Left cardiac atrium (tissue), 4 donors: ENCODE measurements around the gene SPDYC. TPM values are rescaled to one million over a fixed set of nuclear protein-coding genes. Genes with fewer than 3 reads are reported as not detected.
"Not testable (repeated sequence)": the region's sequence is repeated elsewhere in the genome, so short reads cannot be mapped to it uniquely, and the experiment has no call there.

ENCODE experiments used
- ATAC-seq, 2 donors: fragments of 200-7000 bp; cut with Tn5 transposase; one replicate each; pipeline ENCODE4 v1.9.1; 2020; ENCODE audit warnings: mild to moderate bottlenecking in 2 of 2, moderate library complexity in 2 of 2
- DNase-seq: peaks from one replicate; pipeline ENCODE4 v3.0.0-alpha.2; 2020
- intact Hi-C, 2 donors: fragments of 100-400 bp; cut with DNase I; formaldehyde crosslinking; loops; one replicate each; pipeline versions ENCODE4 v1.14.1 to v1.15.1; 2022 to 2023
- total RNA-seq, 2 donors: library from RNA; stranded (reverse); fragmentation: NEBNext Ultra II Directional; extraction: Animal tissue kit (Norgen Biotek cat#: 25700); gene quantifications; one replicate each; pipeline ENCODE4 v1.2.1, GENCODE V29; 2021
- donor health status: DM: no; HTN: yes; CAD: no.
- donor health status: DM: no; HTN: yes; CAD: no; lungs with severe emphysema.
- donor health status: DM: yes; HTN: yes; CAD: no.
- donor health status: Dilated cardiomyopathy.

The SPDYC gene
- total RNA-seq, 2 donors from 2014 or later, result not detected

DNA sequence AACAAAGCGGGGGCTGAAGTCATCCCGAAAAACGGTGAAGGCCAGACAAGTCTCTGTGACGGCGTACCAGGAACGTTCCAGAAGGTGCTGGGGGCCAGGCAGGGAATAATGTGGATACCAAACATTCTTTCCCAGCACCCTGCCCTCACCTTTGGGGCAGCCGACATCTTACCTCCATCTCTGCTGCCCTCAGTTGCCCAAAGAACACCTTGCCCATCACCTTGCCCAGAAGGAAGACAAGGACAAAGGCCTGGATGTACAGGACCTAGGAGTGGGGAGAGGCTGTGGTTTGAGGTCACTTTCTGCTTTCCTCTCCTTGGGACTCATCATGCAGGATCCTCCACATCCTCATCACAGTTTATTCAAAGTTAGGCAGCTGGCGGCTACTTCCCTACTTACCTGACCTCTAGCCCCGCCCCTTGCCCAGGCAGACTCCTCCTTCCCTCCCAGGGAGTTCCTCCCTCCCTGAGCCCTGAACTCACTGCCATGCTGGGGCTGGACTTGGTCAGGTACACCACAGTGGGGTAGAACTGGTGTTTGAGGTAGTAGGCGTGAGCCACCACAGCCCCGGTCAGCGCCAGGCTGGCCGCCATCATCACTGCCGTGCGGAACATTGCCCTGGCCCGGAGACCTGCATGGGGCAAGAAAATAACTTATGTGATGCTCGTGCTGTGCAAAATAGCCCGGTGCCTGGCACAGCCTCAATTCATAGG is 36.9 kb upstream of the SPDYC start:
- intact Hi-C loops, result no loop called here
- DNase-seq (peak; percentile 46), ATAC-seq (peak in 1 of 2 donors; percentile 7)

DNA sequence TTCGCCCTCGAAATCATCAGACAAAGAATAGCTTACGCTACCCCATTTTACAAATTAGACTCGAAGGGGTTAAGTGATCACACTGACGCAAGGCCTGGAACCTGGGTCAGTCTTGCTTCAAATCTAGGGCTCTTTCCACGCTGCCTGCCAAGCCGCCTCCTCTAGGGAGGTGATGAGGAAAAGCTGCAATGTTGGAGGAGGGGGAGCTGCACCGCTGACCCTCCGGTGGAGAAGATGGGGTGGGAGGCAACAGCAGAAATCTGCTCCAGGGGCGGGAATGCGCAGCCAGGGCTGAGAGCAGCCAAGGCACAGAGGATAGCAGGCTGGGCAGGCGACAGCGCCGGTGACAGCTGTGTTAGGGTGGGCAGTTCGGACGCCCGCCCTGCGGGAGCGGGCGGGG is 36.3 kb upstream of the SPDYC start:
- intact Hi-C loops, result no loop called here
- no peak for DNase-seq
- ATAC-seq, result peak; percentile 2 to 40

- intact Hi-C loops, result no loop called here
- ATAC-seq (peak; percentile 92 to 95), DNase-seq (peak; percentile 93)
Measured at GRCh38 chr11:65134240-65134951, 35.6 kb upstream of the SPDYC start, which contains the start of gene SYVN1. SYVN1 (minus strand) TSS chr11:65134519; CDS start chr11:65133601, 918 bp downstream.

GRCh38 chr11:65134952-65135632 is 34.9 kb upstream of the SPDYC start:
- peak; percentile 90 for DNase-seq
- ATAC-seq, result peak; percentile 84 to 91
- intact Hi-C loops, result no loop called here

- intact Hi-C loops, result no loop called here
- no peak for ATAC-seq
- DNase-seq, result no peak
Measured at GRCh38 chr11:65135633-65136145, 34.3 kb upstream of the SPDYC start.

DNA sequence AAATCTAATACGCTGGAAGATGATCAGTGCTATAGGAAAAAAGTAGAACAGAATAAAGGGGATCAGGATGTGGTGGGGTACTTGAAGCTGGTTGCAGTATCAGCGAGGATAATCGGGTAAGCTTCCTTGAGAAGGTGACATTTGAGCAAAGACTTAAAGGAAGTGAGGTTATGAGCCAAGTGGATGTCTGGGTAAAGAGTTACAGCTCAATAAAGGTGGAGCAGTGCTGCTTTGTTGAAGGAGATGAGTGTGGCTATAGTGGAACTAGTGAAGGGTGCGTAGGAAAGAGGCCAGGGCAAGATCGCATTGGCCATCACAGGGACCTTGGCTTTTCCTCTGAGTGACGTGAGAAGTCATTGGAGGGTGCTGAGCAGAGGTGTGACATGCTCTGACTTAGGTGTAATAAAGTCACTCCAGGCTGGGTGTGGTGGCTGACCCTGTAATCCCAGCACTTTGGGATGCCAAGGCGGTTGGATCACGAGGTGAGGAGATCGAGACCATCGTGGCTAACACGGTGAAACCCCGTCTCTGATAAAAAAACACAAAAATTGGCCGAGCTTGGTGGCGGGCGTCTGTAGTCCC is 33.4 kb upstream of the SPDYC start:
- intact Hi-C loops, result no loop called here
- no peak for ATAC-seq
- DNase-seq, result no peak

- intact Hi-C loops, result loop anchor here in 1 of 2 donors (5.0 kb wide), 1 partner anchor 35 kb away; no protein-coding TSS in a partner anchor
- no peak for ATAC-seq
- DNase-seq, result no peak
Measured at GRCh38 chr11:65141896-65142494, 28.0 kb upstream of the SPDYC start.

- no peak for DNase-seq
- intact Hi-C loops, result no loop called here
- no peak for ATAC-seq
Measured at GRCh38 chr11:65147352-65148075, 22.5 kb upstream of the SPDYC start.

DNA sequence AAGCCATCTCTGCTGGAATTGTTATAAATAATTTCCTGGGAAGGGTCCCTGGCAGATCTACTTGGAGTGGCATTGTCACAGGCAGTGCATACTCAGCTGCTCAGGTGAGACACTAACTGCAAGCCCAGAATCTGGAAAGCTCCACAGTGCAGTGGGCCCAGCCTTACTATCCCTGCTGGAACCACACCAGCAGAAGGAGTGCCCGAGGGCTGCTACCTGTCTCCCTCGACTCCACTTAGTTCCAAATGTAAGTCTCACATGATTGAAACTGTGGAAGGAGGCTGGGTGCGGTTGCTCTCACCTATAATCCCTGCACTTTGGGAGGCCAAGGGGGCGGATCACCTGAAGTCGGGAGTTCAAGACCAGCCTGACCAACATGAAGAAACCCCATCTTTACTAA is 21.4 kb upstream of the SPDYC start:
- intact Hi-C loops, result no loop called here
- ATAC-seq (no peak), DNase-seq (no peak)

DNA sequence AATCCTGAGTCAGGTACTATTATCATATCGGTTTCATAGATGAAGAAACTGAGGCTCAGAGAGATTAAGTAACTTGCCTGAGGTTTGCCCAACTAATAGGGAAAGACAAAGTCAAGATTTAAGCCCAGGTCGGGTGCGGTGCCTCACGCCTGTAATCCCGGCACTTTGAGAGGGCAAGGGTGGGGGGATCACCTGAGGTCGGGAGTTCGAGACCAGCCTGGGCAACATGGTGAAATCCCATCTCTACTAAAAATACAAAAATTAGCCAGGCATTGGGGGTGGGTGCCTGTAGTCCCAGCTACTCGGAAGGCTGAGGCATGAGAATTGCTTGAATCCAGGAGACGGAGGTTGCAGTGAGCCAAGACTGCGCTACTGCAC is 19.9 kb upstream of the SPDYC start:
- ATAC-seq, intact Hi-C loops, DNase-seq: not testable (repeated sequence)

DNA sequence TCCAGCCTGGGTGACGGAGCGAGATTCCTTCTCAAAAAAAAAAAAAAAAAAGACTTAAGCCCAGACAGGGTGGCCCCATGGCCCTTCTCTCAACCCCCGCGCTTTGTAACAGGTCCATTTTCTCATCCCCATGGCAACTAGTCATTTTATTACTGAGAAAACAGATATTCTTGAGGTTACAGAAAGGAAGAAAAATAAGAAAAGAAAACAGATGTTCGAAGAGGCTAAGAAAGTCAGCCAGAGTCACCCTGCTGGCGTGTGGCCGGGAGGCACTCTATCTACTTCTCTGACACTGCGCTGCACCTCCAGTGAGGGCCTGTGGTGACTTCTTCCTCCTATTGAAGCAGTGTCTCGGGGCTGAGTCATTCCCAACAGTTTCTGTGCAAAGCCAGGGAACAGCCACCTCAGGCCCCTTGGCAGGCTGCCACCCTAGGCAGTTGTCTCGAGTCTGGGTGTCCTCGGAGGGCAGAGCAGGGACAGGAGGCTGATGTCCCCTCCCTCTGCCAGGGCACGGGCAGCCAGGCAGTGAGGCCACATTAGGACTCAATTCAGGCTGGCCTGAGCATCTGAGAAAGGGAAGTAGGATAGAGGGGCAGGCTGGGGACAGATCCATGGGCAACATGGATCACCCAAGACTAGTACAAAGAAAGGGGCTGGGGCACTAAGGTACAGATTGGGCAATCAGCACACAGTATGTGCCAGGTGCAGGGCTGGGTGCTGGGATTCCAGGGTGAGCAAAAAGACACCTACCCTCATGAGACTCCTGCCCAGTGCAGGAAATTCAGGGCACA is 19.3 kb upstream of the SPDYC start:
- ATAC-seq (peak; percentile 92 to 97), DNase-seq (peak; percentile 89)
- intact Hi-C loops, result no loop called here

- intact Hi-C loops, result no loop called here
- ATAC-seq, result no peak
- no peak for DNase-seq
Measured at GRCh38 chr11:65151331-65151899, 18.6 kb upstream of the SPDYC start.

GRCh38 chr11:65152122-65152521 is 17.9 kb upstream of the SPDYC start:
- intact Hi-C loops, result no loop called here
- ATAC-seq (no peak), DNase-seq (no peak)

- ATAC-seq (no peak), DNase-seq (no peak)
- intact Hi-C loops, result no loop called here
Measured at GRCh38 chr11:65156256-65156655, 13.8 kb upstream of the SPDYC start.

DNA sequence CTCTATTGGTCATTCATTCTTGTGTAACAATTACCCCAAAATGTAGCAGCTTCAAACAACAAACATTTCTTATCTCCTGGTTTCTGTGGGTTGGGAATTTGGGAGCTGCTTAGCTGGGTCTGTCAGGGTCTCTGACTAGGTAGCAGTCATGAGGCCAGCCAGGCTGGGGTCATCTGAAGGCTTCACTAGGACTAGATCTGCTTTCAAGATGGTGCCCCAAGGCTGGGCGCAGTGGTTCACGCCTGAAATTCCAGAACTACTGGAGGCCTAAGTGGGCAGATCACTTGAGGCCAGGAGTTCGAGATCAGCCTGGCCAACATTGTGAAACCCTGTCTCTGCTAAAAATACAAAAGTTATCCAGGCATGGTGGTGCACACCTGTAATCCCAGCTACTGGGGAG is 13.1 kb upstream of the SPDYC start:
- no peak for DNase-seq
- ATAC-seq, result no peak
- intact Hi-C loops, result no loop called here

DNA sequence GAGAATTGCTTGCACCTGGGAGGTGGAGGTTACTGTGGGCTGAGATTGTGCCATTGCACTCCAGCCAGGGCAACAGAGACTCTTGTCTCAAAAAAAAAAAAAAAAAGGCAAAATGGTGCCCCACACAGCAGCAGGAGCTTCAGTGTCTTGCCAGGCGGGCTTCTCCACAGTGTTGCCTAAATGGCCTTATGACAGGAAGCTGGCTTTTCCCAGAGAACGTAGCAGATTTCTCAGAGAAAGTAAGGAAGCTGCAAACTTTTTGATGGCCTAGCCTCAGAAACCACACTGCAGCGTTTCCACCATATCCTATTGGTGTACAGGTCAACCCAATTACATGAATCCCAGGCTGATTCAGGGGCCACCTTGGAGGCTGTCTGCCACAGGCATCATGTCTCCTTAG is 12.7 kb upstream of the SPDYC start:
- DNase-seq, result no peak
- intact Hi-C loops, result no loop called here
- no peak for ATAC-seq

GRCh38 chr11:65159012-65159411 is 11.0 kb upstream of the SPDYC start:
- no peak for ATAC-seq
- DNase-seq, result no peak
- intact Hi-C loops, result no loop called here
